Neural progenitor cell (in vitro differentiated cells): ENCODE measurements around the gene REEP3. TPM values are rescaled to one million over a fixed set of nuclear protein-coding genes. Genes with fewer than 3 reads are reported as not detected.

Experiments used
- DNase-seq: peaks from one replicate; pipeline ENCODE4 v3.0.0-alpha.2; 2016; ENCODE audit warnings: low spot score
- H2AFZ ChIP-seq: fragments of 200-600 bp; sonication (generic); replicated peaks from 2 replicates; pipeline ENCODE4 v1.6.1; 2016; ENCODE audit warnings: antibody characterized with exemption
- H3F3A ChIP-seq: fragments of 200-600 bp; sonication (generic); 2 replicates; pipeline ENCODE4 v1.6.1; 2016; ENCODE audit warnings: antibody characterized with exemption, low read depth
- H3K27ac ChIP-seq: fragments of 200-600 bp; sonication (generic); 2 replicates; pipeline ENCODE4 v1.5.1; 2016; ENCODE audit warnings: mild to moderate bottlenecking
- H3K27me3 ChIP-seq: fragments of 200-600 bp; sonication (generic); 2 replicates; pipeline ENCODE4 v1.6.1; 2016; ENCODE audit warnings: mild to moderate bottlenecking, moderate library complexity
- H3K36me3 ChIP-seq: fragments of 200-600 bp; sonication (generic); 2 replicates; pipeline ENCODE4 v1.5.1; 2016
- H3K4me1 ChIP-seq: fragments of 200-600 bp; sonication (generic); 2 replicates; pipeline ENCODE4 v1.6.1; 2016; ENCODE audit warnings: mixed run types
- H3K4me2 ChIP-seq: fragments of 200-600 bp; sonication (generic); 2 replicates; pipeline ENCODE4 v1.6.1; 2016
- H3K4me3 ChIP-seq: fragments of 200-600 bp; sonication (generic); 2 replicates; pipeline ENCODE4 v1.5.1; 2016
- H3K79me2 ChIP-seq: fragments of 200-600 bp; sonication (generic); 2 replicates; pipeline ENCODE4 v1.6.1; 2016; ENCODE audit warnings: low read depth
- H3K9ac ChIP-seq: fragments of 200-600 bp; sonication (generic); 2 replicates; pipeline ENCODE4 v1.6.1; 2016
- H3K9me3 ChIP-seq: fragments of 200-600 bp; sonication (generic); 2 replicates; pipeline ENCODE4 v1.5.1; 2016; ENCODE audit warnings: low read depth
- H4K20me1 ChIP-seq: fragments of 200-600 bp; sonication (generic); 2 replicates; pipeline ENCODE4 v1.6.1; 2016; ENCODE audit warnings: low read depth
- H3K27ac Mint-ChIP-seq: 3 replicates; pipeline ENCODE4 v1.8.0; 2021; ENCODE audit warnings: mixed read lengths
- H3K27me3 Mint-ChIP-seq: 2 replicates; pipeline ENCODE4 v1.8.0; 2022; ENCODE audit warnings: low read depth, mild to moderate bottlenecking, inconsistent platforms, moderate library complexity, mixed read lengths; ENCODE audit not compliant: insufficient read depth
- H3K36me3 Mint-ChIP-seq: 3 replicates; pipeline ENCODE4 v1.8.0; 2021; ENCODE audit warnings: mixed read lengths
- H3K4me1 Mint-ChIP-seq: 3 replicates; pipeline ENCODE4 v1.8.0; 2021; ENCODE audit warnings: mixed read lengths
- H3K4me3 Mint-ChIP-seq: 3 replicates; pipeline ENCODE4 v1.8.0; 2021; ENCODE audit warnings: mild to moderate bottlenecking, moderate library complexity, mixed read lengths
- H3K9me3 Mint-ChIP-seq: 3 replicates; pipeline ENCODE4 v1.8.0; 2020; ENCODE audit warnings: mixed read lengths
- EZH2 ChIP-seq: fragments of 200-600 bp; sonication (generic); IDR thresholded peaks from 2 replicates; pipeline ENCODE4 v1.6.1; 2017; ENCODE audit warnings: antibody characterized with exemption, mild to moderate bottlenecking, moderate library complexity
- EZH2phosphoT487 ChIP-seq: fragments of 200-600 bp; sonication (generic); IDR thresholded peaks from 2 replicates; pipeline ENCODE4 v1.6.1; 2017; ENCODE audit warnings: antibody characterized with exemption
- total RNA-seq: library from RNA; depleted of rRNA; stranded (reverse); fragments of >200 nt; gene quantifications from 2 replicates; pipeline ENCODE4 v1.2.3, GENCODE V29; 2015; ENCODE audit warnings: low replicate concordance
- TF ChIP-seq, protein P1 (sequence below): fragments of 200-600 bp; sonication (generic); IDR thresholded peaks from 2 replicates; pipeline ENCODE4 v1.5.1; 2017; ENCODE audit warnings: antibody characterized with exemption, mild to moderate bottlenecking

The REEP3 gene
- total RNA-seq, 1 donor from 2014 or later: 42.0 TPM

DNA sequence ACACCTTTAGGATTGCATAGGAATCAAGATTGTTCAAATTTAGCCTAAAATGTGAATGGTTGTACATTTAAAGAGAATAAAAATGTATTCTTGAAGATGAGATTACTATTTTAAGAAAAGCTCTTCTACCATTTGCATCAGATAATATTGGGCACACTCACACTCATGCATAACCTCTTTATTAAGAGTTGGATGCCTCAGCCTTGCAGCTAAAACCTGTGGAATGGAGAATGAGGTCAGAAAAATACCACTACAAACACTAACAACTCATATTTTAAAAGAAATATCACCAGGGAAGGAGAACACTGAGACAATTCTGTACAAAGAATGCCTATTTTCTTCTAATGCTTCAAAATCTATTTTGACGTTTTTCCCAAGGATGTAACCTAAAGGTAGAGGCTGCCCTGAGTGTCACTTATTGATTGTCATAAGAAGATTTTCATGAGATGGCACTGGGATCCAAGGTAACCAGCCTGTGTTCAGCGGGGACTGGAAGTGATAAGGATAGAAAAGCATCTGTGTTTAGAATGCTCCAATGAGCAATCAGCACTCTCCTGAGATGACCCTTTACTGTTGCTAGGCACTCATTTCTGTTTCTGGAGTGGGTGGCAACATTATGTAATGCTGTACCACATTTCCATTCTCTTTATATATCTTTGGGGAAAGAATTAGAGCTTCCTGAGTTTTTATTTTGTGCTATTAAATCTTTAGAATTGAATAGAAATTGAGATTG lies 26.6 kb downstream of the REEP3 start:
- peaks cover 5% of the 10 kb centered on the region for H3K4me1 Mint-ChIP-seq

DNA sequence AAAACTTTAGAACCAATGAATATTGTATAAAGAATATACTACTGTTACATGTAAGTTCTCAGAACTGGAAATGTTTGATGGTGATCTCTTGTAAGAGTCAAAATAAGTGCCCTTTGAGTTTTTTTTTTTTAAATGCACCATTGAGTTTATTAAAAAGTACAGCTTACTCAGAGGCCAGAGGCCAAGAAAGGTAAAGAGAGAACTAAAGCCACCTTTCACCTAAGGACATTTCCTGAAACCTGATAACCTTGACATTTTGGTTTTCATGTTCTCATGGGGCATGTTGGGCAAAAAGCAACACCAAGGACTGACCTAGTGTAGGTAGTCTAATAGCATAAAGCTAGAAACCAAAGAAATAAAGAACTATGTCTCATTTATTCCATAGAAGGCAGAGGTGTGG lies 27.7 kb downstream of the REEP3 start:
- H3K9me3 Mint-ChIP-seq: peaks cover 6% of the 10 kb centered on the region
- Histone ChIP-seq H3K4me1 (no peaks in the 10 kb centered on the region), H3K4me3 (no peak overlapping the region), H3K9ac (no peak overlapping the region), H3F3A (no peaks in the 10 kb centered on the region), H3K9me3 (no peaks in the 10 kb centered on the region), H3K79me2 (peaks cover 57% of the 10 kb centered on the region), H3K4me2 (no peak overlapping the region), H3K27ac (no peak overlapping the region), H3K36me3 (no peaks in the 10 kb centered on the region), H3K27me3 (no peaks in the 10 kb centered on the region), H2AFZ (no peak overlapping the region), H4K20me1 (peaks cover 5% of the 10 kb centered on the region)
- DNase-seq: no peak
- peaks cover 23% of the 10 kb centered on the region for H3K36me3 Mint-ChIP-seq
- H3K4me1 Mint-ChIP-seq: peaks cover 5% of the 10 kb centered on the region
- H3K4me3 Mint-ChIP-seq: no peak overlapping the region
- TF ChIP-seq EZH2 (no peak), EZH2phosphoT487 (no peak)
- TF ChIP-seq, protein P1, sequence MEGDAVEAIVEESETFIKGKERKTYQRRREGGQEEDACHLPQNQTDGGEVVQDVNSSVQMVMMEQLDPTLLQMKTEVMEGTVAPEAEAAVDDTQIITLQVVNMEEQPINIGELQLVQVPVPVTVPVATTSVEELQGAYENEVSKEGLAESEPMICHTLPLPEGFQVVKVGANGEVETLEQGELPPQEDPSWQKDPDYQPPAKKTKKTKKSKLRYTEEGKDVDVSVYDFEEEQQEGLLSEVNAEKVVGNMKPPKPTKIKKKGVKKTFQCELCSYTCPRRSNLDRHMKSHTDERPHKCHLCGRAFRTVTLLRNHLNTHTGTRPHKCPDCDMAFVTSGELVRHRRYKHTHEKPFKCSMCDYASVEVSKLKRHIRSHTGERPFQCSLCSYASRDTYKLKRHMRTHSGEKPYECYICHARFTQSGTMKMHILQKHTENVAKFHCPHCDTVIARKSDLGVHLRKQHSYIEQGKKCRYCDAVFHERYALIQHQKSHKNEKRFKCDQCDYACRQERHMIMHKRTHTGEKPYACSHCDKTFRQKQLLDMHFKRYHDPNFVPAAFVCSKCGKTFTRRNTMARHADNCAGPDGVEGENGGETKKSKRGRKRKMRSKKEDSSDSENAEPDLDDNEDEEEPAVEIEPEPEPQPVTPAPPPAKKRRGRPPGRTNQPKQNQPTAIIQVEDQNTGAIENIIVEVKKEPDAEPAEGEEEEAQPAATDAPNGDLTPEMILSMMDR: no peak
- H3K27ac Mint-ChIP-seq: no peak overlapping the region
- no peaks in the 10 kb centered on the region for H3K27me3 Mint-ChIP-seq

More for the DNA sequence above, 26.6 kb downstream of the REEP3 start:
- H3K27ac Mint-ChIP-seq: peak overlapping the region; percentile 10
- H3K79me2 ChIP-seq: peaks cover 54% of the 10 kb centered on the region
- H2AFZ ChIP-seq: no peak overlapping the region
- H3K36me3 Mint-ChIP-seq: peaks cover 17% of the 10 kb centered on the region
- peaks cover 14% of the 10 kb centered on the region for H4K20me1 ChIP-seq
- H3K4me1 ChIP-seq: no peaks in the 10 kb centered on the region
- no peaks in the 10 kb centered on the region for H3K27me3 ChIP-seq
- no peak overlapping the region for H3K9ac ChIP-seq
- TF ChIP-seq EZH2phosphoT487 (no peak), EZH2 (no peak)
- TF ChIP-seq, protein P1: no peak
- no peak overlapping the region for H3K4me2 ChIP-seq
- no peaks in the 10 kb centered on the region for H3F3A ChIP-seq
- H3K27me3 Mint-ChIP-seq: no peaks in the 10 kb centered on the region
- no peak for DNase-seq
- H3K4me3 Mint-ChIP-seq: no peak overlapping the region
- no peaks in the 10 kb centered on the region for H3K36me3 ChIP-seq
- H3K9me3 ChIP-seq: no peaks in the 10 kb centered on the region
- H3K27ac ChIP-seq: no peak overlapping the region
- no peak overlapping the region for H3K4me3 ChIP-seq
- H3K9me3 Mint-ChIP-seq: peaks cover under 1% of the 10 kb centered on the region

GRCh38 chr10:63549810-63550209 lies 28.6 kb downstream of the REEP3 start:
- Histone ChIP-seq H3K4me2 (no peak overlapping the region), H3K79me2 (peaks cover 56% of the 10 kb centered on the region), H3F3A (no peaks in the 10 kb centered on the region), H3K36me3 (no peaks in the 10 kb centered on the region), H3K9ac (no peak overlapping the region), H2AFZ (no peak overlapping the region), H4K20me1 (peaks cover 4% of the 10 kb centered on the region), H3K9me3 (no peaks in the 10 kb centered on the region), H3K4me1 (no peaks in the 10 kb centered on the region), H3K4me3 (no peak overlapping the region), H3K27me3 (no peaks in the 10 kb centered on the region), H3K27ac (no peak overlapping the region)
- H3K4me1 Mint-ChIP-seq: peaks cover 5% of the 10 kb centered on the region
- peaks cover 11% of the 10 kb centered on the region for H3K9me3 Mint-ChIP-seq
- no peak for DNase-seq
- H3K36me3 Mint-ChIP-seq: peaks cover 30% of the 10 kb centered on the region
- H3K4me3 Mint-ChIP-seq: no peak overlapping the region
- H3K27ac Mint-ChIP-seq: no peak overlapping the region
- H3K27me3 Mint-ChIP-seq: no peaks in the 10 kb centered on the region
- TF ChIP-seq, protein P1: no peak
- TF ChIP-seq EZH2 (no peak), EZH2phosphoT487 (no peak)
